SK-N-SH treated with all-trans-retinoic acid at 6 μM for 48 hours (cell line): ENCODE results near the gene RABGGTB.

ENCODE experiments used
- BACH2 ChIP-seq: fragments of 250-450 bp; sonication (Bioruptor Pico); IDR thresholded peaks from 2 replicates; pipeline ENCODE4 v1.9.0; 2021; ENCODE audit warnings: mild to moderate bottlenecking, borderline replicate concordance
- CSDC2 ChIP-seq: fragments of 250-450 bp; sonication (Bioruptor Pico); IDR thresholded peaks from 2 replicates; pipeline ENCODE4 v1.5.0; 2020; ENCODE audit warnings: mild to moderate bottlenecking, moderate library complexity
- SNAI2 ChIP-seq: fragments of 250-450 bp; sonication (Bioruptor Pico); IDR thresholded peaks from 2 replicates; pipeline ENCODE4 v1.5.0; 2020; ENCODE audit warnings: mild to moderate bottlenecking, moderate library complexity
- TCF4 ChIP-seq: fragments of 250-450 bp; sonication (Bioruptor Pico); IDR thresholded peaks from 2 replicates; pipeline ENCODE4 v1.8.0; 2021; ENCODE audit warnings: mild to moderate bottlenecking, moderate library complexity, borderline replicate concordance
- TSHZ2 ChIP-seq: fragments of 250-450 bp; sonication (Bioruptor Pico); IDR thresholded peaks from 2 replicates; pipeline ENCODE4 v1.5.0; 2020; ENCODE audit warnings: mild to moderate bottlenecking, moderate library complexity
- ZFP3 ChIP-seq: fragments of 250-450 bp; sonication (Bioruptor Pico); IDR thresholded peaks from 2 replicates; pipeline ENCODE4 v1.5.0; 2020; ENCODE audit warnings: mild to moderate bottlenecking, moderate library complexity
- ZNF565 ChIP-seq: fragments of 450-650 bp; formaldehyde crosslinking; conservative IDR thresholded peaks from 2 replicates; pipeline ENCODE4 v1.5.0; 2020; ENCODE audit warnings: low read depth, mild to moderate bottlenecking, moderate library complexity
- TF ChIP-seq, protein P1 (sequence below): fragments of 250-450 bp; sonication (Bioruptor Pico); IDR thresholded peaks from 2 replicates; pipeline ENCODE4 v1.8.0; 2020; ENCODE audit warnings: mild to moderate bottlenecking, moderate library complexity, borderline replicate concordance

DNA sequence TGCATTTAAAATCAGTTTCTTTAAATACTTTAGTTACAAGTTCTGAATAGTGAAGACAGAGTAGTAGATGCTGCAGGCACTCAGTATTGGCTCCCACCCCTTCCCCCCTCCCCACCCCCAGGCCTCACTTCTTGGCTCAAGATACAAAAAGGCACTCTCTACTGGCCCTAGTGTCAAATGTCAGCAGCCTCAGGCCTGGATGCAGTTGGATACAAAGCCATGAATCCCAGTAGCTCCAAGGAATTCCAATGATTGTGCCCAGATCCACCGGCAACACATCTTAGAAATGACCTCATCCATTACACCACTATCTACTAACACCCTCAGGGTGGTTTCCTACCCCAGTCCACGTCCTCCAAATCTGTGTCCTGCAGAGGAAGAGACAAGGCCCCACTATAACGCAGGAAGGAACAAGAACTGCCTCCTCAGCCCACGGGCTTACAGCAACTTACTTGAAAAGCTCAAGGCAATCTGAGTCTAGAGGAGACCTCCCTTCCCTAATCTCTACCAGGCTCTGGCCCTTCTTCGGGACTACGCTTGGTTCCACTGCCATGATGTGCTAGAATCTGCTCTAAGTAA is 43.9 kb upstream of the RABGGTB start:
- TF ChIP-seq CSDC2 (CRISPR knock-in tag) (no peak), BACH2 (CRISPR knock-in tag) (no peak), SNAI2 (CRISPR knock-in tag) (no peak), TSHZ2 (CRISPR knock-in tag) (no peak), TCF4 (no peak), ZNF565 (CRISPR knock-in tag) (no peak), ZFP3 (CRISPR knock-in tag) (no peak)
- TF ChIP-seq, protein P1, sequence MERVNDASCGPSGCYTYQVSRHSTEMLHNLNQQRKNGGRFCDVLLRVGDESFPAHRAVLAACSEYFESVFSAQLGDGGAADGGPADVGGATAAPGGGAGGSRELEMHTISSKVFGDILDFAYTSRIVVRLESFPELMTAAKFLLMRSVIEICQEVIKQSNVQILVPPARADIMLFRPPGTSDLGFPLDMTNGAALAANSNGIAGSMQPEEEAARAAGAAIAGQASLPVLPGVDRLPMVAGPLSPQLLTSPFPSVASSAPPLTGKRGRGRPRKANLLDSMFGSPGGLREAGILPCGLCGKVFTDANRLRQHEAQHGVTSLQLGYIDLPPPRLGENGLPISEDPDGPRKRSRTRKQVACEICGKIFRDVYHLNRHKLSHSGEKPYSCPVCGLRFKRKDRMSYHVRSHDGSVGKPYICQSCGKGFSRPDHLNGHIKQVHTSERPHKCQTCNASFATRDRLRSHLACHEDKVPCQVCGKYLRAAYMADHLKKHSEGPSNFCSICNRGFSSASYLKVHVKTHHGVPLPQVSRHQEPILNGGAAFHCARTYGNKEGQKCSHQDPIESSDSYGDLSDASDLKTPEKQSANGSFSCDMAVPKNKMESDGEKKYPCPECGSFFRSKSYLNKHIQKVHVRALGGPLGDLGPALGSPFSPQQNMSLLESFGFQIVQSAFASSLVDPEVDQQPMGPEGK (CRISPR knock-in tag) = no peak
